Right lobe of liver (tissue), 4 donors: ENCODE data around the gene PTH1R.

Source experiments
- CTCF ChIP-seq, 4 donors: fragments of 200-600 bp in 3 of 4; fragments of 450-650 bp in 1 of 4; IDR thresholded peaks; one replicate each; pipeline versions ENCODE4 v1.5.1 to v1.8.0; 2016 to 2022; ENCODE audit warnings: antibody characterized with exemption in 4 of 4, mild to moderate bottlenecking in 2 of 4
- POLR2A ChIP-seq: fragments of 450-650 bp; IDR thresholded peaks from one replicate; pipeline ENCODE4 v1.6.1; 2017; ENCODE audit warnings: antibody characterized with exemption, mild to moderate bottlenecking
- donor health status: DM: no; HTN: no; CAD: no.
- donor health status: DM: no; HTN: no; CAD: no.
- donor health status: DM: no; HTN: yes; CAD: no.

GRCh38 chr3:46835054-46835453, 42.5 kb upstream of the PTH1R start:
- no peak for TF ChIP-seq CTCF (IDR thresholded peaks at IDR 0.05)
- no peak for TF ChIP-seq POLR2A
